Smooth muscle cell (in vitro differentiated cells): ENCODE data around the gene KRTAP5-2. TPM values are rescaled to one million over a fixed set of nuclear protein-coding genes. Genes with fewer than 3 reads are reported as not detected.

Source experiments
- DNase-seq: peaks from one replicate; lab custom pipeline; 2025; ENCODE audit not compliant: unreplicated experiment; lab: John Stamatoyannopoulos, UW
- H2AFZ ChIP-seq: fragments of 200-600 bp; sonication (generic); 2 replicates; pipeline ENCODE4 v1.6.0; 2016; ENCODE audit warnings: antibody characterized with exemption, low read depth, mild to moderate bottlenecking
- H3F3A ChIP-seq: fragments of 200-600 bp; sonication (generic); 2 replicates; pipeline ENCODE4 v1.6.0; 2017; ENCODE audit warnings: antibody characterized with exemption, low read depth
- H3K27ac ChIP-seq: fragments of 200-600 bp; sonication (generic); 2 replicates; pipeline ENCODE4 v1.5.1; 2016; ENCODE audit warnings: low read depth, mild to moderate bottlenecking
- H3K27me3 ChIP-seq: fragments of 200-600 bp; sonication (generic); 2 replicates; pipeline ENCODE4 v1.6.1; 2016; ENCODE audit warnings: low read depth, mild to moderate bottlenecking
- H3K36me3 ChIP-seq: fragments of 200-600 bp; sonication (generic); 2 replicates; pipeline ENCODE4 v1.5.1; 2016; ENCODE audit warnings: low read depth
- H3K4me1 ChIP-seq: fragments of 200-600 bp; sonication (generic); 2 replicates; pipeline ENCODE4 v1.5.1; 2016; ENCODE audit warnings: low read depth
- H3K4me2 ChIP-seq: fragments of 200-600 bp; sonication (generic); 2 replicates; pipeline ENCODE4 v1.6.0; 2016; ENCODE audit warnings: mild to moderate bottlenecking
- H3K4me3 ChIP-seq: fragments of 200-600 bp; sonication (generic); 2 replicates; pipeline ENCODE4 v1.5.1; 2016; ENCODE audit warnings: mild to moderate bottlenecking
- H3K79me2 ChIP-seq: fragments of 200-600 bp; sonication (generic); 2 replicates; pipeline ENCODE4 v1.6.0; 2016; ENCODE audit warnings: low read depth, mild to moderate bottlenecking
- H3K9ac ChIP-seq: fragments of 200-600 bp; sonication (generic); 2 replicates; pipeline ENCODE4 v1.6.0; 2016; ENCODE audit warnings: low read depth
- H3K9me3 ChIP-seq: fragments of 200-600 bp; sonication (generic); replicated peaks from 2 replicates; pipeline ENCODE4 v1.5.1; 2016; ENCODE audit warnings: low read depth
- H4K20me1 ChIP-seq: fragments of 200-600 bp; sonication (generic); 2 replicates; pipeline ENCODE4 v1.6.0; 2016; ENCODE audit warnings: low read depth
- CTCF ChIP-seq: fragments of 200-600 bp; sonication (generic); IDR thresholded peaks from 2 replicates; pipeline ENCODE4 v1.5.1; 2017; ENCODE audit warnings: borderline replicate concordance, mild to moderate bottlenecking, antibody characterized with exemption; ENCODE audit not compliant: insufficient read depth, poor library complexity, severe bottlenecking
- WGBS: methylation state at CpG from one replicate; pipeline ENCODE4 v1.1.7; 2016; ENCODE audit warnings: low lambda C conversion rate; 5-methylcytosine and 5-hydroxymethylcytosine counted together
- polyA plus RNA-seq: library from polyadenylated mRNA; unstranded; fragments of >200 nt; fragmentation: Nextera tagmentation; extraction: Ambion mirVana; gene quantifications from 2 replicates; pipeline ENCODE4 v1.2.1, GENCODE V29; 2016
- total RNA-seq: library from RNA; depleted of rRNA; stranded (reverse); fragments of >200 nt; gene quantifications from 2 replicates; pipeline ENCODE4 v1.2.3, GENCODE V29; 2014

Gene KRTAP5-2
- total and polyA plus RNA-seq, 2 experiments from 2014 or later: 0.14 TPM; not detected in 1

- Histone ChIP-seq H3F3A (no peaks in the 10 kb centered on the region), H4K20me1 (no peaks in the 10 kb centered on the region), H3K79me2 (no peaks in the 10 kb centered on the region), H2AFZ (no peak overlapping the region), H3K4me2 (no peak overlapping the region), H3K4me1 (no peaks in the 10 kb centered on the region), H3K27me3 (peaks cover 36% of the 10 kb centered on the region), H3K9ac (no peak overlapping the region), H3K36me3 (no peaks in the 10 kb centered on the region), H3K4me3 (no peak overlapping the region), H3K9me3 (no peaks in the 10 kb centered on the region), H3K27ac (no peak overlapping the region)
- TF ChIP-seq CTCF: no peak
- no peak for DNase-seq
- 75% methylated on average over 11 of the region's 11 CpGs for WGBS
These were observed 34.1 kb upstream of the KRTAP5-2 start for GRCh38 chr11:1632053-1632714.

GRCh38 chr11:1631066-1631568 lies 33.0 kb upstream of the KRTAP5-2 start:
- H3K4me2 ChIP-seq: no peak overlapping the region
- no peak overlapping the region for H3K27ac ChIP-seq
- no peak overlapping the region for H2AFZ ChIP-seq
- H3K9ac ChIP-seq: no peak overlapping the region
- no peaks in the 10 kb centered on the region for H4K20me1 ChIP-seq
- 78% methylated on average over 13 of the region's 13 CpGs for WGBS
- H3F3A ChIP-seq: no peaks in the 10 kb centered on the region
- peaks cover 45% of the 10 kb centered on the region for H3K27me3 ChIP-seq
- H3K79me2 ChIP-seq: no peaks in the 10 kb centered on the region
- no peaks in the 10 kb centered on the region for H3K4me1 ChIP-seq
- H3K9me3 ChIP-seq: no peaks in the 10 kb centered on the region
- DNase-seq: no peak
- no peak for TF ChIP-seq CTCF
- H3K36me3 ChIP-seq: no peaks in the 10 kb centered on the region
- H3K4me3 ChIP-seq: no peak overlapping the region

- H3K9me3 ChIP-seq: no peaks in the 10 kb centered on the region
- no peaks in the 10 kb centered on the region for H3K79me2 ChIP-seq
- H3K4me3 ChIP-seq: no peak overlapping the region
- no peaks in the 10 kb centered on the region for H3F3A ChIP-seq
- no peaks in the 10 kb centered on the region for H3K4me1 ChIP-seq
- 83% methylated on average over 2 of the region's 2 CpGs for whole genome bisulfite sequencing
- H4K20me1 ChIP-seq: no peaks in the 10 kb centered on the region
- H3K4me2 ChIP-seq: no peak overlapping the region
- TF ChIP-seq CTCF: no peak
- no peaks in the 10 kb centered on the region for H3K36me3 ChIP-seq
- H3K27me3 ChIP-seq: peaks cover 44% of the 10 kb centered on the region
- no peak overlapping the region for H3K27ac ChIP-seq
- no peak overlapping the region for H3K9ac ChIP-seq
- no peak for DNase-seq
- H2AFZ ChIP-seq: no peak overlapping the region
These were observed 32.2 kb upstream of the KRTAP5-2 start for GRCh38 chr11:1630271-1630670.
